ENCODE results near the gene RNASE11.

DNA sequence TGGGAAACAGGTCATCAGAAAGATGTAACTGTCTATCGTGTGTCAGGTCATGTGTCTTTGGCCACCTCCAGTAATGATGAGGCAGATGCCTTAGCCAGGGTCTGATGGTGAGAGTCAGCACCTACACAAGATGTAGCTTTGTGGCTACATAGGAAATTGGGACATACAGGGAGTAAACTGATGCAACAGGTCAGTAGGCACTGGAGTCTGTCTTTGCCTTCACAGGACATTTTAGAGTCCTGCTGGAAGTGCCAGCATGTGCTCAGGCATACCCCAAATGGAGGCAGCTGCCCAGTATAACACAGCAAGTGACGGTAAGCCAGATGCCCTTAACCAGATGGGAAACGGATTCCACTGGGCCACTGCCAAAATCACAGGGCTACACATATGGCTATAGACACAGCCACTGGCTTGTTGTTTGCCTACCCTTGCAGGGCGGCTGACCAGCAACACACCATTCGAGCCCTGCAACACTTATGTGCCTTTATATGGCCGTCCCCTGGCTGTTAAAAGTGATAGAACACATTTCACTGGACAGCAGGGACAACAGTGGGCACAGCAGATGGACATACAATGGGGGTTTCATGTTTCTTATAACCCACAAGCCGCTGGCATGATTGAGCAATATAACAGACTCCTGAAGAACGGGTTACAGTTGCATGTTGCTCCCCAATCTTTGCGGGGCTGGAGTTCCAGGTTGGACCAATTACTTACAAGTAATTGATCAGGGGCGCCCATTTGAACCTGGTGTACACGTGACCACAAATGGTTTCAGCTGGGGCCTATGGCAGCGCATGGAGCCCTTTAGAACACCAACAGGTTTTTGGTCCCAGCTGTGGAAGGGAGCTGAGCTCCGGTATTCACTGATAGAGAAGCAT lies 16.3 kb upstream of the RNASE11 start:
- no peak for TF ChIP-seq POLR2A (IDR thresholded peaks at IDR 0.05)
- TF ChIP-seq, protein P1, sequence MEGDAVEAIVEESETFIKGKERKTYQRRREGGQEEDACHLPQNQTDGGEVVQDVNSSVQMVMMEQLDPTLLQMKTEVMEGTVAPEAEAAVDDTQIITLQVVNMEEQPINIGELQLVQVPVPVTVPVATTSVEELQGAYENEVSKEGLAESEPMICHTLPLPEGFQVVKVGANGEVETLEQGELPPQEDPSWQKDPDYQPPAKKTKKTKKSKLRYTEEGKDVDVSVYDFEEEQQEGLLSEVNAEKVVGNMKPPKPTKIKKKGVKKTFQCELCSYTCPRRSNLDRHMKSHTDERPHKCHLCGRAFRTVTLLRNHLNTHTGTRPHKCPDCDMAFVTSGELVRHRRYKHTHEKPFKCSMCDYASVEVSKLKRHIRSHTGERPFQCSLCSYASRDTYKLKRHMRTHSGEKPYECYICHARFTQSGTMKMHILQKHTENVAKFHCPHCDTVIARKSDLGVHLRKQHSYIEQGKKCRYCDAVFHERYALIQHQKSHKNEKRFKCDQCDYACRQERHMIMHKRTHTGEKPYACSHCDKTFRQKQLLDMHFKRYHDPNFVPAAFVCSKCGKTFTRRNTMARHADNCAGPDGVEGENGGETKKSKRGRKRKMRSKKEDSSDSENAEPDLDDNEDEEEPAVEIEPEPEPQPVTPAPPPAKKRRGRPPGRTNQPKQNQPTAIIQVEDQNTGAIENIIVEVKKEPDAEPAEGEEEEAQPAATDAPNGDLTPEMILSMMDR (IDR thresholded peaks at IDR 0.05): no peak
